Naive B cell (primary cell): ENCODE measurements around the gene SDR42E1. TPM values are rescaled to one million over a fixed set of nuclear protein-coding genes. Genes with fewer than 3 reads are reported as not detected.

Experiments used
- ATAC-seq, 2 donors: fragments of 150-1000 bp; cut with Tn5 transposase; 2 replicates each; pipeline ENCODE4 v1.10.0; 2021; ENCODE audit warnings: low read depth in 2 of 2, mild to moderate bottlenecking in 2 of 2, moderate library complexity in 2 of 2
- DNase-seq: peaks from one replicate; pipeline ENCODE4 v3.0.0; 2022
- H3K27ac Mint-ChIP-seq, 6 donors: one replicate each; pipeline ENCODE4 v1.8.0; 2020 to 2022; ENCODE audit warnings: mild to moderate bottlenecking in 6 of 6, mixed read lengths in 6 of 6, moderate library complexity in 5 of 6, inconsistent platforms in 2 of 6
- H3K27me3 Mint-ChIP-seq, 3 donors: one replicate each; pipeline ENCODE4 v1.8.0; 2021 to 2022; ENCODE audit warnings: mixed read lengths in 3 of 3, mild to moderate bottlenecking in 1 of 3
- H3K36me3 Mint-ChIP-seq, 2 donors: one replicate each; pipeline ENCODE4 v1.8.0; 2020 to 2022; ENCODE audit warnings: mixed read lengths in 2 of 2, inconsistent platforms in 1 of 2, mild to moderate bottlenecking in 1 of 2
- H3K4me1 Mint-ChIP-seq, 3 donors: one replicate each; pipeline ENCODE4 v1.8.0; 2020 to 2022; ENCODE audit warnings: mixed read lengths in 3 of 3, inconsistent platforms in 1 of 3, mild to moderate bottlenecking in 1 of 3, moderate library complexity in 1 of 3
- H3K4me3 Mint-ChIP-seq, 8 donors: one replicate each; pipeline ENCODE4 v1.8.0; 2020 to 2022; ENCODE audit warnings: mild to moderate bottlenecking in 8 of 8, mixed read lengths in 8 of 8, moderate library complexity in 8 of 8, inconsistent platforms in 2 of 8
- H3K9me3 Mint-ChIP-seq, 7 donors: one replicate each; pipeline ENCODE4 v1.8.0; 2020 to 2022; ENCODE audit warnings: mixed read lengths in 7 of 7, mild to moderate bottlenecking in 5 of 7, inconsistent platforms in 2 of 7, moderate library complexity in 1 of 7
- polyA plus RNA-seq, 6 donors: library from polyadenylated mRNA; unstranded; fragments of 300-500 nt; fragmentation: Illumina TruSeq; gene quantifications; one replicate each; pipeline ENCODE4 v1.2.3, GENCODE V29; 2021; ENCODE audit warnings: low read depth in 6 of 6

Gene SDR42E1
- polyA plus RNA-seq, 6 donors from 2014 or later = 0.68 to 1.8 (median 1.00) TPM; not detected in 1

- H3K9me3 Mint-ChIP-seq = no peaks in the 10 kb centered on the region
- H3K27ac Mint-ChIP-seq = no peak overlapping the region
- DNase-seq (no peak), ATAC-seq (no peak)
- H3K27me3 Mint-ChIP-seq = peaks cover 33 to 46% (median 42%) of the 10 kb centered on the region in 3 donors
- H3K4me1 Mint-ChIP-seq = no peaks in the 10 kb centered on the region
- H3K4me3 Mint-ChIP-seq = no peak overlapping the region
- no peaks in the 10 kb centered on the region for H3K36me3 Mint-ChIP-seq
Observed at GRCh38 chr16:82046541-82046940, 35.3 kb upstream of the SDR42E1 start.

GRCh38 chr16:82045465-82045864 lies 34.2 kb upstream of the SDR42E1 start:
- DNase-seq (no peak), ATAC-seq (no peak)
- Mint-ChIP-seq H3K9me3 (no peaks in the 10 kb centered on the region), H3K27me3 (peaks cover 35 to 45% (median 39%) of the 10 kb centered on the region in 3 donors), H3K27ac (no peak overlapping the region), H3K36me3 (no peaks in the 10 kb centered on the region), H3K4me3 (no peak overlapping the region), H3K4me1 (no peaks in the 10 kb centered on the region)

- no peaks in the 10 kb centered on the region for H3K36me3 Mint-ChIP-seq
- H3K27ac Mint-ChIP-seq = no peak overlapping the region
- DNase-seq = no peak
- H3K27me3 Mint-ChIP-seq = peaks cover 34 to 39% (median 38%) of the 10 kb centered on the region in 3 donors
- H3K4me3 Mint-ChIP-seq = peak overlapping the region in 1 of 8 donors; percentile 40
- H3K9me3 Mint-ChIP-seq = no peaks in the 10 kb centered on the region
- ATAC-seq = no peak
- H3K4me1 Mint-ChIP-seq = no peaks in the 10 kb centered on the region
Observed at GRCh38 chr16:82044585-82044911, 33.3 kb upstream of the SDR42E1 start.

- H3K4me1 Mint-ChIP-seq = no peaks in the 10 kb centered on the region
- H3K27me3 Mint-ChIP-seq = peaks cover 35 to 45% (median 36%) of the 10 kb centered on the region in 3 donors
- ATAC-seq (no peak), DNase-seq (no peak)
- no peaks in the 10 kb centered on the region for H3K36me3 Mint-ChIP-seq
- H3K9me3 Mint-ChIP-seq = no peaks in the 10 kb centered on the region
- no peak overlapping the region for H3K27ac Mint-ChIP-seq
- H3K4me3 Mint-ChIP-seq = peak overlapping the region in 1 of 8 donors; percentile 40
Observed at GRCh38 chr16:82043680-82044584, 32.7 kb upstream of the SDR42E1 start.

GRCh38 chr16:82042846-82043245 lies 31.6 kb upstream of the SDR42E1 start:
- peaks cover 26 to 45% (median 36%) of the 10 kb centered on the region in 3 donors for H3K27me3 Mint-ChIP-seq
- H3K27ac Mint-ChIP-seq = no peak overlapping the region
- H3K36me3 Mint-ChIP-seq = no peaks in the 10 kb centered on the region
- no peak overlapping the region for H3K4me3 Mint-ChIP-seq
- no peaks in the 10 kb centered on the region for H3K9me3 Mint-ChIP-seq
- no peak for DNase-seq
- no peaks in the 10 kb centered on the region for H3K4me1 Mint-ChIP-seq
- ATAC-seq = no peak

- no peak overlapping the region for H3K4me3 Mint-ChIP-seq
- H3K27me3 Mint-ChIP-seq = peaks cover 28 to 38% (median 34%) of the 10 kb centered on the region in 3 donors
- no peaks in the 10 kb centered on the region for H3K36me3 Mint-ChIP-seq
- no peaks in the 10 kb centered on the region for H3K4me1 Mint-ChIP-seq
- H3K9me3 Mint-ChIP-seq = no peaks in the 10 kb centered on the region
- DNase-seq (no peak), ATAC-seq (no peak)
- no peak overlapping the region for H3K27ac Mint-ChIP-seq
Observed at GRCh38 chr16:82042144-82042543, 30.9 kb upstream of the SDR42E1 start.

GRCh38 chr16:82041542-82041941 lies 30.3 kb upstream of the SDR42E1 start:
- Mint-ChIP-seq H3K4me3 (no peak overlapping the region), H3K27me3 (peaks cover 25 to 34% (median 33%) of the 10 kb centered on the region in 3 donors), H3K27ac (peak overlapping the region in 1 of 6 donors; percentile 38), H3K9me3 (no peaks in the 10 kb centered on the region), H3K4me1 (no peaks in the 10 kb centered on the region), H3K36me3 (no peaks in the 10 kb centered on the region)
- ATAC-seq = no peak
- no peak for DNase-seq

GRCh38 chr16:82040296-82040695 lies 29.0 kb upstream of the SDR42E1 start:
- Mint-ChIP-seq H3K4me3 (no peak overlapping the region), H3K27me3 (peaks cover 18 to 41% (median 36%) of the 10 kb centered on the region in 3 donors), H3K4me1 (no peaks in the 10 kb centered on the region), H3K27ac (no peak overlapping the region), H3K36me3 (no peaks in the 10 kb centered on the region), H3K9me3 (no peaks in the 10 kb centered on the region)
- DNase-seq = no peak
- ATAC-seq = no peak

- no peak for ATAC-seq
- Mint-ChIP-seq H3K27ac (no peak overlapping the region), H3K4me3 (no peak overlapping the region), H3K4me1 (no peaks in the 10 kb centered on the region), H3K27me3 (peaks cover 25 to 62% (median 47%) of the 10 kb centered on the region in 3 donors), H3K36me3 (no peaks in the 10 kb centered on the region), H3K9me3 (no peaks in the 10 kb centered on the region)
- no peak for DNase-seq
Observed at GRCh38 chr16:82037666-82038065, 26.4 kb upstream of the SDR42E1 start.

- Mint-ChIP-seq H3K4me1 (no peaks in the 10 kb centered on the region), H3K27me3 (peaks cover 29 to 66% (median 51%) of the 10 kb centered on the region in 3 donors), H3K27ac (no peak overlapping the region), H3K36me3 (no peaks in the 10 kb centered on the region), H3K4me3 (no peak overlapping the region), H3K9me3 (no peaks in the 10 kb centered on the region)
- no peak for ATAC-seq
- no peak for DNase-seq
Observed at GRCh38 chr16:82037251-82037650, 26.0 kb upstream of the SDR42E1 start.

GRCh38 chr16:82034981-82035612 lies 23.8 kb upstream of the SDR42E1 start, which contains the start of gene HSD17B2:
Gene HSD17B2 (plus strand): TSS chr16:82035253. CDS start chr16:82035425, 172 bp downstream.
- no peaks in the 10 kb centered on the region for H3K36me3 Mint-ChIP-seq
- peaks cover 19 to 61% (median 49%) of the 10 kb centered on the region in 3 donors for H3K27me3 Mint-ChIP-seq
- no peaks in the 10 kb centered on the region for H3K4me1 Mint-ChIP-seq
- H3K9me3 Mint-ChIP-seq = no peaks in the 10 kb centered on the region
- H3K27ac Mint-ChIP-seq = no peak within 1 kb of the TSS
- H3K4me3 Mint-ChIP-seq = no peak within 1 kb of the TSS
- DNase-seq (no peak), ATAC-seq (no peak)

- no peaks in the 10 kb centered on the region for H3K9me3 Mint-ChIP-seq
- no peaks in the 10 kb centered on the region for H3K4me1 Mint-ChIP-seq
- no peaks in the 10 kb centered on the region for H3K36me3 Mint-ChIP-seq
- no peak overlapping the region for H3K27ac Mint-ChIP-seq
- no peak overlapping the region for H3K4me3 Mint-ChIP-seq
- DNase-seq (no peak), ATAC-seq (no peak)
- peaks cover 19 to 52% (median 41%) of the 10 kb centered on the region in 3 donors for H3K27me3 Mint-ChIP-seq
Observed at GRCh38 chr16:82033683-82034300, 22.5 kb upstream of the SDR42E1 start.

- Mint-ChIP-seq H3K27me3 (peaks cover 19 to 46% (median 36%) of the 10 kb centered on the region in 3 donors), H3K36me3 (no peaks in the 10 kb centered on the region), H3K27ac (no peak overlapping the region), H3K4me3 (no peak overlapping the region), H3K4me1 (no peaks in the 10 kb centered on the region), H3K9me3 (no peaks in the 10 kb centered on the region)
- DNase-seq = no peak
- ATAC-seq = no peak
Observed at GRCh38 chr16:82033006-82033405, 21.7 kb upstream of the SDR42E1 start.
